Endometrium (tissue), 2 donors: Measurements from ENCODE around the gene POP7.

Experiments used
- FAIRE-seq: peaks from 2 replicates; lab custom pipeline; 2012; peaks lifted over from hg19 to GRCh38; lab: Jason Lieb, UNC
- donor health status: control.
- donor health status: control.

Gene POP7

GRCh38 chr7:100679129-100679926 is 26.6 kb upstream of the POP7 start:
- FAIRE-seq = no peak

DNA sequence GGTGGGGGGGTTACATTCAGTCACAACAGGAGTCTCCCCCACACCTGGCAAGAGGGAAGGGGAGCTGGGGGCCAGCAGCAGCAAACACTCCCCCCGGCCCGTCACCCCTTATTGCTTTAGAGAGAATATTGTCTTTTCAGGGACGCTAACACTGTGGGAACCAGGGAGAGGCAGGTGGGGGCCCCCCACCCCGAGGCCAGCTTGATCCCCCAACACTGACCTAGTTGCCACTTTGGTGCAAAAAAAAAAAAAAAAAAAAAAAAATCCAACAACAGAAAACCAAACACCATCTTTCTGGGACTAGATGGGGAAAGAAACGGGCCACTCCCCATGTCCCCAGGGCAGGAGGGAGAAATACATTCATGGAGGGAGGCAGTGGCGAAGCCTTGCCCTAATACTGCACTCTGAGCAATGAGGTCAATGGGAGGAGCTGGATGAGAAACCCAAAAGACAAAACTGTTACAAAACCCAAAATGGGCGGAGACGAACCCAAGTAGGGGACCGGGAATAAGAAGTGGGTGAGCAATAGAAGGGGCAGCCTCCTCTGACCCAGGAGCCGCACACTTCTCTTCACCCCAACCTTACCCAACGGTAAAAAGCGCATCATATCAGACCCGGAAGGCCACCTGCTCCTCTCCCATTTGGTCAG is 25.9 kb upstream of the POP7 start:
- no peak for FAIRE-seq

- FAIRE-seq = no peak
Measured at GRCh38 chr7:100680576-100681271, 25.2 kb upstream of the POP7 start.

DNA sequence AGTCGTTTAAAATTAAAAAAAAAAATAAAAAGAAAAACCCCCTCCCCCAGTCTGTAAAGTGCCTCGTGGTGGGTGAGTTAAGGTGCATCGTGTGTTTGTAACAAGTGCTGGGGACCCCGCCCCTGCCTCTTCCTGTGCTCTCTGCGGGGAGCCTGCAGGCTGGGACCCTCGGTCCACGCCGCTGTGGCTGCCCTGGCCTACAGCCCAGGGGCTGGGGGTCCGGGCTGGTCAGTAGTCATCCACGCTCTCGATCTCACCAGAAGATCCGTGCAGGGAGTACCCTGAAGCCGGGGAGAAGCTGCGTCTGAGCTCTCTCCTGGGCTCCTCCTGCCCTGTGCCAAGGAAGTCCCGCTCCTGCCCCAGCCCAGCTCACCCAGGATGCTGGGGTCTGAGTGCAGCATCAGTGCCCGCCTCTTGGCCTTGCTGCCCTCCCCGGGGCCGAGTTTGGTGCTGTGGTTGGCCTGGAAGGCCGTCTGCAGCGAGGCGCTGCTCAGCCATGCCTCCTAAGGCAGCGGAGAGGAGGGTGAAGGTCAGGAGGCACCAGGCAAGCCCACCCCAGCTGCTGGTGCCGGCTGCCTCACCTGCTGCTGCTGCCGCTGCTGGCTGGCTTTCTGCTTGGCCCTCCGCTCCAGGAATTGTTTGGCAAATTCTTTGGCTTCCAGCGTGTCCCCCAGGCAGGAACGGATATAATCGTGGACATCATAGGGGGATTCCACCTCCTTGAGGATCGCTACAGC is 24.3 kb upstream of the POP7 start:
- no peak for FAIRE-seq

DNA sequence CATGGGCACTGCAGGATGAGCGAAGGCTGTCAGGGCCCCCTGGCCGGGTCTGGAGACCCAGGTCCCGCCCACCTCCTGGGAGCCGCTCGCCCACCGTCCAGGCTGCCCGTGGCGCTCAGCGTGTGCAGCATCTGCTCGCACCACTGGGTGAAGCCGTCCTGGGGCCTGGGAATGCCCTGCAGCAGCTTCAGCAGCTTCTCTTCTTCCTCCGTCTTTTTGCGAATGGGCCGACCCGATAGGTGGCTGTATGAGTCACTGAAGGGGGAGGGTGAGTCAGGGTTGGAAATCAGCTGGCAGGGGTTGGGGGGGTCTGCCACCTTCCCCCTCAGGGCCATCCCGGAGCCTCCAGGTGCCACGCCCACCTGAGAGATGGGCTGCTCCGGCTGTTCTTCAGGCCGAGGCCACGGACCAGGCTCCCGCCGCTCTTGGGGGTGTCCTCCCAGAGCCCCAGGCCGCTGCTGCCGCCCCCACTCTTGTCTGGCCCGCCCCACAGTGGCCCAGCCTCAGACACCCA is 23.6 kb upstream of the POP7 start:
- FAIRE-seq = no peak

DNA sequence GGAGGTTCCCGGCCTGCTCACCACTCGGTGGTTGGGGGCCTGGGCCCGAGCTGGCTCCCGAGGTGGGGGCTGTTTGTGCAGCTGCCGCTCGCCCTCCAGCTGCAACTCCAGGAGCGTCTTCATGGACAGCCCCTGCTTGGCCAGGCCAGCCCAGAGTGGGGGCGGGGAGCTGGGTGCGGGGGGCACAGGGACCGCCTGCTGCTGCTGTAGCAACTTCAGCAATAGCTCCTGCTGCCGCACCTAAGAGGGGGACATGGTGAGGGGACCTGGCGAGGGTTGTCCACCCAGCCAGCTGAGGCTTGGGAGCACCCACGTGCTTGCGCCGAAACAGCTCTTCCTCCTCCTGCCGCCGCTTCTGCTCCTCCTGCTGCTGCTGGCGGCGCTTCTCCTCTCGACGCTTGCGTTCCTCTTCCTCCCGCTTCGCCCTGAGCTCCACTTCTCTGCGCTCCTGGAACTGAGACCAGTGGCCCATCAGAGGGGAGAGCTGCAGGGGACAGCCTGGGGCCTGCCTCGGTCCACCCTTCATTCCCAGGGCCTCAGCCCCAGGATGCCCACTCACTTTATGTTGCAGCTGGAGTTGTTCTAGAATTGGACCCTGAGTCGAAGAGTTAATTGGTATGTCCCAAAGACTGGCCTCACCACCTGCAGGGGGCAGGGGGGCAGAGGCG is 22.8 kb upstream of the POP7 start:
- no peak for FAIRE-seq

DNA sequence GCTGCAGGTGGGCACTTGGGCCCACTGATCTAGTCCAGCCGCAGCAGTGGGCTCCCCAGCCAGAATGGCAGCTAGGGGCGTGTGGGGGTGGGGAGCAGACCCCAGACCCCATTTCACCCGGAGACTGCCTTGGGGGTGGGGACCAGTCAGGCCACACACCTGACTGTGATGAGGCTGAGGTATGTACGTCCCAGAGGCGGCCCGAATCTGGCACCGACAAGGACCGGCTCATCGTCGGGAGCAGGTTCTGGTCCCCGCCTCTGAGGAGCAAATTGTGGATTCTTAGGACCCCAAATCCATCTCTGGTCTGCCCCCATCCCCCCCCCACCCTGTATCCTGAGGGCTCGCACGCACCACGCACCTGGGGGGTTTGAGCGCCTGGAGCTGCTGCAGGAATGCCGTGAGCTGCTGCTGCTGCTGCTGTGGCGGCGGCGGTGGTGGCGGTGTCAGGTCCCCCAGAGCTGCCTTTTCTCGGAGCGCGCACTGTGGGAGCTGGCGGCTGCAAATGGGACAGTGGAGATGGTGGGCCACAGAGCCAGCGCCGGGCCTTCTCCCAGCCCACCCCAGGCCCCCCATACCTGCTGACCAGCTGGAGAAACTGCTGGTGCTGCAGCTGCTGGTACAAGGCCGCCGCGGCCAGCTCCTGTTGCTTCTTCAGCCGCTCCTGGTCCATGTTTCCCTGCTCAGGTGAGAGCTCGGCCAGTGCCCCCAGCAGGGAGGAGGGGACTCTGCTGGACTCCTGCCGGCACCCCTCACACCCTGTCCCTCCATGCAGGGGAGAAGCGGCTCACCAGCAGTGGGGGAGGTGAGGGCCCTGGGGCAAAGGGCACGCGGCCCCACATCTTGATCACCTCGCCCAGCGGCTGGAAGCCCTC is 22.0 kb upstream of the POP7 start:
- no peak for FAIRE-seq

- FAIRE-seq = no peak
Measured at GRCh38 chr7:100684534-100685042, 21.3 kb upstream of the POP7 start.

DNA sequence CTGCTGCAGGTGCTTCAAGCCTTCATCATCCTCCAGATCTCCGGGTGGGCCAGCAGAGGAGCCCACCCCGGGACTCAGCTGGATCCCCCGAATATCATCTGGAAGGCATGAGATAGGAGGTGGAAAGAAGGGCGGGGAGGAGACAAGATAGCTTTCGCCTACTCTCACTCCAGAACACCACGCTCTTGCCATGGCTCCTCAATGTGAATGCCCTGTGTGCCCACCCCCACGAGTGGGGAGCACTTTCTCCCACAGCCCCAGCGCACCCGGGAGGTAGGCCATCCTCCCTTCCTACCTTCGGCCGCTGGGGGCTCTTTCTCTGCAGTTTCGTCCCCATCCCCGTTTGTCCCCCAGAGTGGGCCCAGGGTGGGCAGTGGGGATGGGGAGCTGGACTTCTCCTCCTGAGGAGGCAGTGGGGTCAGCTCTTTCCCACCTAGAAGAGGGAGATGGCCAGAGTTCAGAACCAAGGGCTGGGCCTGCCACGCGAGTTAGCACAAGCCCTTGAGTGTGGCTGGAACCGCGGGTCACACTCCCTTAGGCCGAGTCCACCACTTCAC is 20.8 kb upstream of the POP7 start:
- no peak for FAIRE-seq

DNA sequence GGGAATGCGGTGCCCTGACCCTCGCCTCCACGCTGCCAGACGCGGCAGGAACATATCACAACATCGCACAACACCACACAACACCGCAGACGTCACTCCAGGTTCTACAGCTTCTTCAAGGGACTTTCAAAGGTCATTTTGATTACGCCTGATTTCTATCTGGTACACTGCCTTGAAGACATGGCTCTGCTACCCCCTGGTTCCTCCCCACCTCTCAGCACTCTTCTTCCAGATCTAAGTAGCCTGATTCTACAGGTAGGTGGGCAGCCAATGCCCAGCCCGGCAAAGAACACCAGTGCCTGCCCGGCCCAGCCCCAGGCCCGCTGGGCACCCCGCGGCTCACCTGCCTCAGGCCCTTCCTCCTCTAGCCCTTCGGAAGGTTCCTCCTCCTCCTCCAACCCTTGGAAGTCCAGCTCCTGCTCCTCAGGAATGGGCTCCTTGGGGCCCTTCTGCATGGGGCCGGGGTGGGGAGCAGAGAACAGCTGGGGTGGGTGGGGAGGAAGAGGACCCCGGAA is 20.2 kb upstream of the POP7 start:
- FAIRE-seq = no peak

DNA sequence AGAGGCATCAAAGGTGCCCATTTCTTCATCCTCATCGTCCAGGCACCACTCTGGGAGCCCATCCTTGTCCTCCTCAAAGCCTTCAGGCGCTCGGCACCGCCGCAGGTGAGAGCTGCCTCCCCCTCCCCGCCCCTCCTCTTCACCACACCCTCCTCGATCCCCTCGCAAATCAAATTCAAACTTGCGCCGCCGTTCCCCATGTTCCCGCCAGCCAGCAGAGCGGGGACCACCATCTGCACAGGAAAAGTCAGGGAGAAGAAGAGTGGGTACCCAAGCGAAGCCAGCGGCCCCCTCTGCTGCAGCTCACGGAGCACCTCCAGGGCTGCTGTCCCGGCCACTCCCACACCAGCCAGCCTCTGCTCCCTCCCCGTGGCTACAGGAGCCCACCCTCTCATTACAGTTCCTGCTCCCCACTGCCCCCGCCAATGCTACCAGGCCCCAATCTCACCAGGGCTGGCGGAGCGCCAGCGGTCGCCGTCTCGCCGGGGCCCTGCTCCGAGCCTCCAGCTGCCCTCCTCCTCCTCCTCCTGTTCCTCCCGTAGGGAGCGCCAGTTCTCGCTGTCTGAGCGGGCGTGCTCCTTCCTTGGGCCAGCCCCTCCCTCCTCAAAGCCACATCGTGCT is 19.6 kb upstream of the POP7 start:
- FAIRE-seq = no peak

- no peak for FAIRE-seq
Measured at GRCh38 chr7:100686822-100687211, 19.1 kb upstream of the POP7 start.

DNA sequence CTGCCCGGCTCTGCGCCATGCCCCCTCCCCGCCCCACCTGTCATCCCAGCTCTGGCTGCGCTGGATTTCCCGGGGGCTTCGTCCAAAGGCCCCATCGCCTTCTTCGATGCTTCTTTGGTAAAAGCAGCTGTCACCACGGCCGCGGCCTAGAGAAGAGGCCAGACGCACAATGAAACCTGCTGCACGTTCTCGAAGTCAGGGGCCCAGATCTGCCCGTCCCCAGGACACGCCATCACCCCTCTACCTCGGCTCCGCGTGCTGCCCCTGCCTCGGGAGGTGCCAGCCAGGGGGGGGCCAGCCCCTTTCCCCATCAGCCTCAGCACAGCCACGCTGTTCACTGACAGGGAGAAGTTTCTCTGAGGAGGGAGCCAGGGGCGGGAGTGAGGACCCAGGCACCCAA is 18.7 kb upstream of the POP7 start:
- FAIRE-seq = no peak

DNA sequence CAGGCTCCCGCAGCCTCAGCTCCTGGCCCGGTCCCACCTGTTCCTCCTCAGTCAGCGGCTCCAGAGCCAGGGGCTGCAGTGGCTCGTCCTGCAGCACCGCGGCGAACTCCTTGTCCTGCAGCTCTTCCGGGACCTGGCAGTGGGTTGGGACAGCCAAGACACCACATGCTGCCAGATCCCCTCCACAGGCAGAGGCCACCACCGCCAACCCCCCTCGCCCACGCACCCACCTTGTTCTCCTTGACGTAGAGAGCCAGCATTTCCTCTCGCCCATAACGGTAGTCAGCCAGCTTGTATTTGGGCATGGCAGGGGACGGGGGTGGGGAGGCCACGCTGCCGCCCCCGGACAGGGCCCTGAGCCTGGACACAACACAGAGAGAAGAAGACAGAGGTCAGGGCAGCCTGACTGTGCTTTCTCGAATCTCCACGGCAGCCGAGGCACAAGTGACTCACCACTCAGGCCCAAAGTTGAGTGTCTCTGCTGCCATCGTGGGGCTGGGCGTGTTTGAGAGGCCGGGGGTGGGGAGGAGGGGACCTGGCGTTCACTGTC is 18.1 kb upstream of the POP7 start:
- FAIRE-seq = no peak

GRCh38 chr7:100688326-100688860 is 17.5 kb upstream of the POP7 start:
- no peak for FAIRE-seq

GRCh38 chr7:100689230-100690135 is 16.4 kb upstream of the POP7 start:
- no peak for FAIRE-seq

DNA sequence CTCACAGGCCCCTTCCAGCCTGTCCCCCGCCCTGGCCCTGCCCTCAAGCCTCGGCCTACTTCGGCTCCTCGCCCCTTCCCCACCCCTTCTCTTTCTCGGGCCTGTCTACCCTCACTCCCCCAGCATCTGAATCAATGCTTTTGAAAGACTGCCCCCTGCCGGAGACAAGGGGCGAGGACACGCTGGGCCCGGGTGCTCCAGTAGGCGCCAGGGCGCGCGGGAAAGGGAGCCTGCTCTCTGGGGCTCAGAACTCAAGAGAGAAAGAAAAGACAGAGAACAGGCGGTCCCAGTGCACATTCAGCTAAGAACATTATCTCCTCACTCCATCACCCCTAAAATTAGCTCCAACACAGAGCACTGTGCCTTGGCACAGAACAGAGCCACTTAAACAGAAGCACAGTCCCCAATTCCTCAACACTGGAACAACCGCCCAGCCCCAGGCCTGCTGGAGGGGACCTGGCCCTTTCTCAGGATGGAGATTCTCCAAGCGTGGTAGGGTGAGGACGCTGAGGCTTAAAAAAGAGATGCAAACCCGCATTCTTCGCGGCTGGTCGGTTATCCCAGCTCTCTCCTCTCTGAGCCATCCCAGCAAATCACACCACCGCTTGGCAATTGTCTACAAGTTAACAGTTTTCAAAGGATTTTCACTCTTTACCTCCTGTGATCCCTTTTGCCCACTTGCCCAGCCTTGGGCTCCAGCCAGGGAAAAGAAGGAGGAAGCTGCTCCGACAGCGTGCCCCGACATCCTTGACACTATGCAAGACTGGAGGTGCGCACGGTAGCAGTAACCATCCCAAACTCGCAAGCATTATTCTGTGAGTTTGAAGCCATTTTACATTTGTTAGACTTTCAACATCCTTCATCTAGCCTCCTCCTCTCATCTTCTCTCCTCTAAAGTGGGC is 14.0 kb upstream of the POP7 start:
- FAIRE-seq = no peak
